ENCODE measurements around the gene PPARG.
A peak's percentile ranks its signal among the peaks of the same experiment; 100 is the strongest.
"Not testable (repeated sequence)": the region's sequence is repeated elsewhere in the genome, so short reads cannot be mapped to it uniquely, and the experiment has no call there.

Gene PPARG

DNA sequence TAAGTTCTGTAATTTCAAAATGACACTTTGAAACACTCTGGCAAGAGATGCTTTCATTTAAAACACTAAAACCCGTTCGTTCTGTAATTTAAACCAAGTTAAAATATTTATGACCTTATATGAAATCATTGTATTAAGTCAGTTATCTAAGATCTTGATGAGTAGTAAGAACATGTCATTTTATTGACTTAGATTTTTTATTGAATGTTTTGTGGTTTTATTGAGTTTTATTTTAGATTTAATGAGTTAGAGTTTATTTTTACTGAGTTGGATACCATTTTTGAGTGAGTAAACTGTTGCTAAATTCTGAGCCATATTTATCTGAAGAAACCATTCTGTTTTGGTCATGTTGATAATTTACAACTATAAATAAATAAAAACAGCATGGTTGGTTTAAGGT lies 94.3 kb downstream of the PPARG start:
- H3K27me3 Mint-ChIP-seq = peaks cover 20% of the 10 kb centered on the region
- no peak overlapping the region for H3K4me3 Mint-ChIP-seq
- no peak for DNase-seq
- H3K9me3 Mint-ChIP-seq = peaks cover 6% of the 10 kb centered on the region
- peaks cover 2% of the 10 kb centered on the region for H3K36me3 Mint-ChIP-seq (ENCODE audit: low read depth)
- peaks cover 20% of the 10 kb centered on the region for H3K4me1 Mint-ChIP-seq
- no peak overlapping the region for H3K27ac Mint-ChIP-seq
- no peak for ATAC-seq

DNA sequence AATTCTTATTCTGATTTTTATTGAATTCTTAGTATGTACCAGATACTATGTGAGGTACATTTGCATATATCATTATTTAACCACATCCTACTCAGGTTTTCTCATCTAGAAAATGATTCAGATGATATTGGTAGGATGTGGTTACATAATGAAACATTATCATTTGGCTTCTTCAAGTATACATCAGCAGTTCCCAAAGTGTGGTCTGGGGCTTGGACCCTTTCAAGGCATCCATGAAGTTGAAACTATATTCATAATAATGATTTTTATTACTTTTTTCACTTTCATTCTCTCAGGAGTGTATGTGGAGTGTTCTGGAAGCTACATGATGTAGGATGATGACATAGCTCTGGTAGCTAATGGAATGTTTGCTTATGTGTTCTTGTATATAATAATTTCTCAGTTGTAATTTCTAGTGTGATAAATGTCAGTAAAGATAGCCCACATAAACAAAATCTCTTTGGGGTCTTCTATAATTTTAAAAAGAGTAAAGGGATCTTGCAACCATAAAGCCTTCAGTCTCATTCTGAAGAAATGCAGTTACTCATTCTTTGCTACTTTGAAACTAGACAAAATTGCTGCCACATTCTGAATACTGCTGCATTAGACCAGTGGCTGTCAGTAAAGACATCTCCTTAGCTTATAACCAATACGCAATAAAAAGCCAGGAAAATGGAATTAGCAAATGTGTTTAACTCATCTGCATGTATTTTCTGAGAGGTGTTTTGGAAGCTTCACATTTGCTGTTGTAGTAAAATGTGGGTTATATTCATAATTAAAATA lies 95.8 kb downstream of the PPARG start:
- no peak overlapping the region for H3K4me3 Mint-ChIP-seq
- no peak overlapping the region for H3K27ac Mint-ChIP-seq
- peak; percentile 59 for ATAC-seq
- peaks cover 25% of the 10 kb centered on the region for H3K27me3 Mint-ChIP-seq
- no peak for DNase-seq
- peaks cover 2% of the 10 kb centered on the region for H3K36me3 Mint-ChIP-seq (ENCODE audit: low read depth)
- H3K4me1 Mint-ChIP-seq = peaks cover 18% of the 10 kb centered on the region
- peaks cover 6% of the 10 kb centered on the region for H3K9me3 Mint-ChIP-seq

DNA sequence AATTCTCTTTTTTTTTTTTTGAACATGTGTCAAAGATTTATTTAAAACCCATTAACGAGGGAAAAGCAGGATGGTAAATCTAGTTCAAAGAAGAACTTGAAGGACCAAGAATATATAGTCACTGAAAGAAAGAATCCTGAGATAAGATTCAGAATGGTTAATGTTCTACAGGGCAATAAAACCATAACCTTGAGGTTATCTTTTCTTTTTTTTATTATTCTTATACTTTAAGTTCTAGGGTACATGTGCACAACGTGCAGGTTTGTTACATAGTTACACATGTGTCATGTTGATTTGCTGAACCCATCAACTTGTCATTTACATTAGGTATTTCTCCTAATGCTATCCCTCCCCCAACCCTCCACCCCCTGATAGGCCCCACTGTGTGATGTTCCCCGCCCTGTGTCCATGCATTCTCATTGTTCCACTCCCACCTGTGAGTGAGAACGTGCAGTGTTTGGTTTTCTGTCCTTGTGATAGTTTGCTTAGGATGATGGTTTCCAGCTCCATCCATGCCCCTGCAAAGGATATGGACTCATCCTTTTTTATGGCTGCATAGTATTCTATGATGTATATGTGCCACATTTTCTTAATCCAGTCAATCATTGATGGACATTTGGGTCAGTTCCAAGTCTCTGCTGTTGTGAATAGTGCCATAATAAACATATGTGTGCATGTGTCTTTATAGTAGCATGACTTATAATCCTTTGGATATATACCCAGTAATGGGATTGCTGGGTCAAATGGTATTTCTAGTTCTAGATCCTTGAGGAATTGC lies 97.8 kb downstream of the PPARG start:
- H3K36me3 Mint-ChIP-seq (ENCODE audit: low read depth); DNase-seq; H3K4me1 Mint-ChIP-seq; H3K4me3 Mint-ChIP-seq; H3K9me3 Mint-ChIP-seq; ATAC-seq; H3K27ac Mint-ChIP-seq: not testable (repeated sequence)
- peaks cover 30% of the 10 kb centered on the region for H3K27me3 Mint-ChIP-seq

DNA sequence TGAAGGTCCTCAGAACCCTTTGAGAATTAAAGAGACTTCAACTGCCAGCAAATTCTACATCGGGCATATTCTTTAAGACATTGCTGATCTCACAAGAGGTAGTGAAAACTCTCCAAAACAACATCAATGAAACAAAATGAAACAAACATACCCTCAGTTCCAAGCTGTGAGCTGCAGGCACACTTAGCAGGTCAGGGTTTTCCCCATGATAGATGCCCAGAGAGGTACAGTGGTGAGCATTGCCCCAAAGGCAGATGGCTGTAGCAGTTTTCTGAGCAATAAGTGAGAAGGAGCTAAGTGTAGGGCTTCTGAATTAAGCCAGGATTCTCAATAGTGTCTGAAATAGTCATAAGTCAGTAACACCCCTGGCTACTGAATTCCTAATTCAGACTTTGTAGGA lies 99.3 kb downstream of the PPARG start:
- ATAC-seq = no peak
- peaks cover 2% of the 10 kb centered on the region for H3K36me3 Mint-ChIP-seq (ENCODE audit: low read depth)

DNA sequence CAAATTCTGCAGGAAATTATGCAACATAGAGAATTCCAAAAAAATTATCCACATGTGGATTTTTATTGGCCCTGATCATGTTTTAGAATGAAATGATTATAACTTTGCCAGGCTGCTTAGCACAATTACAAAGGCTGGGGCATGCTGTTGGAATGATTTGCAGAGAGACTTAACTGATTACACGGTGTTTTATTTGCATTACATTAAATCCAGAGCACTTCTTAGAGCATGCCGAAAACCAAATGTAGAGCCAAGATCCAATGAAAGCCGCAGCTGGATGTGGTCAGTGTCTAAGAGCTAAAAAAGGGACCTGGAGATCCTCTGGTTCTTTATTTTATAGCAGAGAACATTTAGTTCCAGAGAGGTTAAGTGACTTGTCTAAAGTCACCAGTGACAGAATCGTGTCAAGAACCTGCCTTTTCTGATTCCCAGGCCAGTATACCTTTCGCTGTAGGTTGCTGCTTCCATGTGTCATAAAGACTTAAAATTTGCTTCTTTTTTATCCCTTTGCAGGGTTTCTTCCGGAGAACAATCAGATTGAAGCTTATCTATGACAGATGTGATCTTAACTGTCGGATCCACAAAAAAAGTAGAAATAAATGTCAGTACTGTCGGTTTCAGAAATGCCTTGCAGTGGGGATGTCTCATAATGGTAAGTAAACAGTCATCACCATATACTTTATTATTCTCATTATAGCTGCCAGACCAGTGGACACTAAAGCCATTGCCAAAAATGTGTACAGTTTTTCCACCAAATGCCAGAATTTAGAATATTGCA lies 103.4 kb downstream of the PPARG start:
- Mint-ChIP-seq H3K27me3 (peaks cover 17% of the 10 kb centered on the region), H3K9me3 (peaks cover under 1% of the 10 kb centered on the region), H3K4me3 (no peak overlapping the region), H3K36me3 (ENCODE audit: low read depth) (no peaks in the 10 kb centered on the region), H3K27ac (no peak overlapping the region), H3K4me1 (peaks cover 13% of the 10 kb centered on the region)
- no peak for DNase-seq
- no peak for ATAC-seq

More for the DNA sequence above, 99.3 kb downstream of the PPARG start:
- no peak for DNase-seq
- H3K27ac Mint-ChIP-seq = no peak overlapping the region
- peaks cover 6% of the 10 kb centered on the region for H3K9me3 Mint-ChIP-seq
- H3K4me1 Mint-ChIP-seq = peaks cover 7% of the 10 kb centered on the region
- H3K27me3 Mint-ChIP-seq = peaks cover 27% of the 10 kb centered on the region
- no peak overlapping the region for H3K4me3 Mint-ChIP-seq

DNA sequence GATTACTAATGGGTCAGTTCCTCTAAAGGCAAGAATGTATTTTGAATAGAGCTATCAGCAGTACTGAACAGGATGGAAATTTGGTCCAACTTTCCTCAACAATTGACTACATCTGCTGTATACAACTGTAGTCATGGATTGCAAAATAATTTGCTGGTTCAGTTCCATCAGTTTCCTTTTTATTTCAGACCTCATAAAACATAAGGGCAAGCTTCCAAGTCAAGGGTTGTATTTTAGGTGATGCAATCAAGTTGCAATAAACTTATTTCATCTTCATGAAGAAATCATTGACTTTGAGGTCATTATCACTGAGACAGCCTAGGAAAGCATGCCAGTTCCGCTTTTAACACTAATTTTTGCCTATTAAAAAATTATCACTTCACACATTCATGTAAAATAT lies 105.0 kb downstream of the PPARG start:
- no peaks in the 10 kb centered on the region for H3K36me3 Mint-ChIP-seq (ENCODE audit: low read depth)
- H3K27ac Mint-ChIP-seq = no peak overlapping the region
- peaks cover 22% of the 10 kb centered on the region for H3K27me3 Mint-ChIP-seq
- peaks cover 13% of the 10 kb centered on the region for H3K4me1 Mint-ChIP-seq
- DNase-seq (no peak), ATAC-seq (no peak)
- H3K9me3 Mint-ChIP-seq = no peaks in the 10 kb centered on the region
- no peak overlapping the region for H3K4me3 Mint-ChIP-seq

DNA sequence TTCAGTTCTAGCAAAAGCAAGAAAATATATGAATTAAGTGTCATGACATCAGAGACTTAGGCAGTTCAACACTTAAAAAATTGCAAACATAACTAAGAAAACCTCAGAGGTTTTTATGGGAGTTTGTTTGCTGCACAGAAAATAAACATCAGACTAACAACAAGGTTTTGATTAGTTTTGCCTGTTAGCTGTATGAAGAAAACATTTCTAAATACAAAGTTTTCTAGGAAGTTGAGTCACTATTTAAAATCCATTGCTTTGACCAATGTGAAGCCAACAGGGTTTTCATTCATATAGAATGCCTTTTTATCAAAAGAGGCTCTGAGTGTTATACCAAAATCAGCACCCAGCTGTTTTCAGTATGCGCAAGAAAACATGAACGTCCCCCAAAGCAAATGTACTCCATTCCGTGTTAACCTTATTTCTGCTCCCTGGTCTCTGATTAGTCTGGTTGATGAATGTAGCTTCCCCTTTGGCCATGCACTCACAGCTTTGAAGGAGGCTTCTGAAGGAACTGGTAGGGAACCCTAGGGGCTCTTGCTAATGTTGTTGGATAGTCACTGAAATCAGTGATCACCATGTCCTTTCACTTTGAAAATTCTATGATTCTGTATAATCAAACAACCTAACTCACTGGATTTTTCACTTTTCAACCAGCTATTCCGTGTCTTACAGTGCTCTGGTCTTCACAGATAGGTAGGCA lies 105.8 kb downstream of the PPARG start:
- DNase-seq (no peak), ATAC-seq (no peak)
- no peak overlapping the region for H3K4me3 Mint-ChIP-seq
- no peaks in the 10 kb centered on the region for H3K36me3 Mint-ChIP-seq (ENCODE audit: low read depth)
- peaks cover 13% of the 10 kb centered on the region for H3K4me1 Mint-ChIP-seq
- peaks cover 19% of the 10 kb centered on the region for H3K27me3 Mint-ChIP-seq
- no peaks in the 10 kb centered on the region for H3K9me3 Mint-ChIP-seq
- H3K27ac Mint-ChIP-seq = no peak overlapping the region

DNA sequence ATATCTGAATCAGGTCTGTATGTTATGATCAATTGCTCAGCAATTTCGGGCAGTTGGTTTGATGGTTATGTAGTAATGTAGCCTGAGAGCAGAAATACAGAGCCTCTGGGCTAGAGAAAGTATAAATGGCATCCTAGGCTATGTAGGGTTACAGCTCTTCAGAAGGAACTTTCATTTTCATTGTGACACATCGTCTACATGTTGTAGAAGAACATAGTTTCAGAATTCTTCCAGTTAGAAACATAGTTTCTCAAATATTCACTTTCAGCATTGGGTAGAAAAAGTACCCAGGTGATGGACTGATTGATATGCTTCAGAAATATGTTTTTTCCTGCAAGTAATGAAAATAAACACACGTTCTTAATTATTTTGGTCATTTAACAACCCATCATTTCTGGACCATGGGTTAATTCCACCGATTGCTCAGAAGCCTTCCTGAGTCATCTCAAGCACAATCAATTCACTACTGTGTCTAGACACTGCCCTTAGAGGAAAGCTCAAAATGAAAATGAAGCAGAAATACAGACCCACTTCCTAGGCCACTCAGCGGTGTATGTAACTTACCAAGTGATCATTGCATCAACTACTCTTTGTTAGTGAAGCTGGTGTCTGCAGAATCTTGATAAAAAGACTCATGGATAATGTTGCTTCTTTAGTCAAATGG lies 106.6 kb downstream of the PPARG start:
- H3K27ac Mint-ChIP-seq = peak overlapping the region; percentile 12
- H3K36me3 Mint-ChIP-seq (ENCODE audit: low read depth) = no peaks in the 10 kb centered on the region
- peak overlapping the region; percentile 53 for H3K4me3 Mint-ChIP-seq
- H3K9me3 Mint-ChIP-seq = no peaks in the 10 kb centered on the region
- DNase-seq = no peak
- H3K4me1 Mint-ChIP-seq = peaks cover 16% of the 10 kb centered on the region
- ATAC-seq = peak; percentile 95
- H3K27me3 Mint-ChIP-seq = peaks cover 19% of the 10 kb centered on the region

DNA sequence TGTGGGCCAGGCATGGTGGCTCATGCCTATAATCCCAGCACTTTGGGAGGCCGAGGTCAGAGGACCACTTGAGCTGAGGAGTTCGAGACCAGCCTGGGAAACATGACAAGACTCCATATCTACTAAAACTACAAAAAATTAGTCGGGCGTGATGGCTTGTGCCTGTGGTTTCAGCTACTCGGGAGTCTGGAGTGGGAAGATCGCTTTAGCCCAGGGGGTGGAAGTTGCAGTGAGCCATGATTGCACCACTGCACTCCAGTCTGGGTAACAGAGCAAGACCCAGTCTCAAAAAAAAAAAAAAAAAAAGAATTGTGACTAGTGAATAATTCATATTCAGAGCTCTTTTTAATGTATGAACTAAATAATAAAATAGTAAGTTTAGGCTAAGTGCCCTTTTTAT lies 107.6 kb downstream of the PPARG start:
- Mint-ChIP-seq H3K27ac (no peak overlapping the region), H3K27me3 (peaks cover 17% of the 10 kb centered on the region), H3K36me3 (ENCODE audit: low read depth) (no peaks in the 10 kb centered on the region), H3K4me3 (no peak overlapping the region), H3K9me3 (no peaks in the 10 kb centered on the region), H3K4me1 (peaks cover 26% of the 10 kb centered on the region)
- no peak for ATAC-seq
- DNase-seq = no peak

DNA sequence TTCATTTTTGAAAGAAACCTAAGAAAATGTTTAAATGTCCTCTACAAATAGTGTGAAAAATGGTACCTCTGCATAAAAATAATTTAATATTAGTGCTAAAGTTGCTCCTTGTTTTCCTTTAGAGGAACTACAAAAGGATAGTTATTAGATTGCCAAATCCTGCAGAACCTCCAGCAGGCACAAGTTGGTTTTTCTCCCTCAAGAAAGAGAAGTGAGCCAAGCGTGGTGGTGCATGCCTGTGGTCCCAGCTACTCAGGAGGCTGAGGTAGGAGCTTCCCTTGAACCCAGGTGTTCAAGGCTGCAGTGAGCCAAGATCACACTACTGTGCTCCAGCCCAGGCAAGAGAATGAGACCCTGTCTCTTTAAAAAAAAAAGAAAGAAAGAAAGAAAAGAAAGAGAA lies 110.4 kb downstream of the PPARG start:
- H3K27me3 Mint-ChIP-seq = peaks cover 17% of the 10 kb centered on the region
- ATAC-seq (no peak), DNase-seq (no peak)
- H3K4me3 Mint-ChIP-seq = no peak overlapping the region
- H3K9me3 Mint-ChIP-seq = no peaks in the 10 kb centered on the region
- peaks cover 27% of the 10 kb centered on the region for H3K4me1 Mint-ChIP-seq
- no peak overlapping the region for H3K27ac Mint-ChIP-seq
- H3K36me3 Mint-ChIP-seq (ENCODE audit: low read depth) = no peaks in the 10 kb centered on the region

DNA sequence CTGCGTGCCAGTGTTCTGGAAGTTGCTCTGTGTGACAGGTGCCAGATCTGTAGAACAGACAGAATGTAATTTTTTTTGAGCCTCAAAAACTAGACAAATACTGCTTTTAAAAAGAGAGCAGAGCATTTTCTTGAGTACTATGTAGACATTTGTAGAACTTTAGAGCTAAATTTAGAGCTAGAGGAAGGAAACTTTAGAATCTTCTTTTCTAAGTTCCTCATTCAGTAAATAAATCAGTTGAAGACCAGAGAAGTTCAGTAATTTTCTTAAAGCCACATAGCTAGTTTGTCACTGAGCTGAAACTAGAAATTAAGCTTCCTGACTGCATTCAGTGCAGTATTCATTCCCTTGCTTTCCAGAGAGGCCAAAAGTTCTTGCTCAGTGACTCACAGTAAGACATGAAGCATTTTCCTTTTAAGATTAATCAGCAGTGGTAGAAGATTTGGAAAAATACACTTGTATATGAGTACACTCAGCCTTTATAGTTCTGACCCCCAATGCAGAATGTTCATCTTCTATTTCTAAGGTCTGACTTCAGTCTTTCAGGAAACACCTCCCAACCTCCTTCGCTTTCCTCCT lies 111.8 kb downstream of the PPARG start:
- Mint-ChIP-seq H3K27me3 (peaks cover 17% of the 10 kb centered on the region), H3K4me3 (no peak overlapping the region), H3K4me1 (peaks cover 17% of the 10 kb centered on the region), H3K36me3 (ENCODE audit: low read depth) (no peaks in the 10 kb centered on the region), H3K9me3 (no peaks in the 10 kb centered on the region), H3K27ac (peak overlapping the region; percentile 57)
- DNase-seq (no peak), ATAC-seq (peak; percentile 81)

DNA sequence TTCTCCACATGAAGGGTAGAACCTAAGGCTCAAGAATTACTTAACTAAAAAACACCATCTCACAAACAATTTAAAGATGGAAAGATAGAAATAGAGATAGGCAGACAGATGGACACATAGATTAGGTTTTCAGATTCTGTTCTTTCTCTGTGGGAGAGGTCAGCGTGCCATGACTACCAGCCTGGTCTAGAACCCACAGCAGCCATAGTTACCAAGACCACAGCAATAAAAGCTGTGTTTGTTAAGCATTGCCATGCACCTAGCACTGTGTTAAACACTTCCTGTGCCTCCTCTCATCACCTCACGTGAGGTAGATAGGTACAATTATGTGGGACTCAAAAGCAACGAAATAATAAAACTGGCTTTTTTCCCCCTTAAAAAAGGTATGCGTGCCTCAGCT lies 112.3 kb downstream of the PPARG start:
- H3K27me3 Mint-ChIP-seq = peaks cover 18% of the 10 kb centered on the region
- H3K36me3 Mint-ChIP-seq (ENCODE audit: low read depth) = no peaks in the 10 kb centered on the region
- DNase-seq (no peak), ATAC-seq (peak; percentile 15)
- peaks cover 15% of the 10 kb centered on the region for H3K4me1 Mint-ChIP-seq
- H3K27ac Mint-ChIP-seq = peak overlapping the region; percentile 57
- no peak overlapping the region for H3K4me3 Mint-ChIP-seq
- H3K9me3 Mint-ChIP-seq = no peaks in the 10 kb centered on the region

DNA sequence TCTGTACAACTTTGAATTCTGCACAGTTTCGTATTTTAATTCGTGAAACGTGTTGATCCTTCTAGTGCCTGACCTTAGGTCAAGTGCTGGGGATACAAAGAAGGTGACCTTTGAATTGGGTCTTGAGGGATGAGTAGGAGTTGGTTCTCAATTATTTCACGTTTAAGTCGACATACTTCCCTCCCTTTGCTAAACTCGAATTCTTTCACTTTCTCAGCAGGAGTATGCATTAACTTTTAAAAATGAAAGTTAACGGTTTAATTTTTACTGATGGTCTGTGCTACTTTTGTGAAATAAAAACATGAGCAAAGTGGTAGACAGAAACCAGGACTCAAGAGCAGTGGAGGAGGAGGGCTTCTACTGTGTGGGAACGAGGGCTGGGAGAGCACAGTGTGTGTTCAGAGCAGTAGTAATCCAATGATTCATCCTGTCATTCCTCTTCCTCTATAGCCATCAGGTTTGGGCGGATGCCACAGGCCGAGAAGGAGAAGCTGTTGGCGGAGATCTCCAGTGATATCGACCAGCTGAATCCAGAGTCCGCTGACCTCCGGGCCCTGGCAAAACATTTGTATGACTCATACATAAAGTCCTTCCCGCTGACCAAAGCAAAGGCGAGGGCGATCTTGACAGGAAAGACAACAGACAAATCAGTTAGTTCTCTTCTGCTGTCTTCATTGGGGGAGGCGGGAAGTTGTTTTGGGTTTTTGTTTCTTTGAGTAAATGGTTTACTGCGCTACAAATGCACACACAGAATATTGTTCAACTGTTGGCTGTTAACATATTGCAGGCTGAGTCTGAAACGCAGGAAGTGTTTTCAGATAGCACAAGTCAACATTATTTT lies 116.8 kb downstream of the PPARG start:
- ATAC-seq (no peak), DNase-seq (no peak)
- Mint-ChIP-seq H3K27me3 (peaks cover 3% of the 10 kb centered on the region), H3K36me3 (ENCODE audit: low read depth) (no peaks in the 10 kb centered on the region), H3K27ac (no peak overlapping the region), H3K4me1 (peaks cover 14% of the 10 kb centered on the region), H3K9me3 (no peaks in the 10 kb centered on the region), H3K4me3 (no peak overlapping the region)
